ENCODE results near the gene MAP2K1.
"Not testable (repeated sequence)": the region's sequence is repeated elsewhere in the genome, so short reads cannot be mapped to it uniquely, and the experiment has no call there.

The MAP2K1 gene

GRCh38 chr15:66452420-66452819 lies 65.7 kb downstream of the MAP2K1 start:
- Histone ChIP-seq H3K9me3 (ENCODE audit: control insufficient read depth, low read length) (no peaks in the 10 kb centered on the region), H3K4me3 (ENCODE audit: insufficient read depth, low read depth, low read length, poor library complexity, severe bottlenecking) (no peak overlapping the region), H3K27me3 (replicated peaks; ENCODE audit: control insufficient read depth, insufficient read depth, low read length, poor library complexity, severe bottlenecking) (no peaks in the 10 kb centered on the region)

GRCh38 chr15:66452971-66453580 lies 66.4 kb downstream of the MAP2K1 start:
- DNase-seq: no peak
- no peaks in the 10 kb centered on the region for H3K27me3 ChIP-seq (replicated peaks; ENCODE audit: control insufficient read depth, insufficient read depth, low read length, poor library complexity, severe bottlenecking)
- H3K4me1 ChIP-seq (ENCODE audit: control insufficient read depth, insufficient read depth, low read length, poor library complexity, severe bottlenecking): no peaks in the 10 kb centered on the region
- peaks cover 7% of the 10 kb centered on the region for H3K36me3 ChIP-seq (ENCODE audit: control insufficient read depth, insufficient read depth, low read length)
- H3K9me3 ChIP-seq (ENCODE audit: control insufficient read depth, low read length): no peaks in the 10 kb centered on the region
- H3K4me3 ChIP-seq (ENCODE audit: insufficient read depth, low read depth, low read length, poor library complexity, severe bottlenecking): no peak overlapping the region
- H3K27ac ChIP-seq (ENCODE audit: insufficient read depth, low read length, poor library complexity, severe bottlenecking): no peak overlapping the region

More at GRCh38 chr15:66452420-66452819, 65.7 kb downstream of the MAP2K1 start:
- DNase-seq: no peak
- H3K36me3 ChIP-seq (ENCODE audit: control insufficient read depth, insufficient read depth, low read length): peaks cover 7% of the 10 kb centered on the region
- no peak overlapping the region for H3K27ac ChIP-seq (ENCODE audit: insufficient read depth, low read length, poor library complexity, severe bottlenecking)
- no peaks in the 10 kb centered on the region for H3K4me1 ChIP-seq (ENCODE audit: control insufficient read depth, insufficient read depth, low read length, poor library complexity, severe bottlenecking)

DNA sequence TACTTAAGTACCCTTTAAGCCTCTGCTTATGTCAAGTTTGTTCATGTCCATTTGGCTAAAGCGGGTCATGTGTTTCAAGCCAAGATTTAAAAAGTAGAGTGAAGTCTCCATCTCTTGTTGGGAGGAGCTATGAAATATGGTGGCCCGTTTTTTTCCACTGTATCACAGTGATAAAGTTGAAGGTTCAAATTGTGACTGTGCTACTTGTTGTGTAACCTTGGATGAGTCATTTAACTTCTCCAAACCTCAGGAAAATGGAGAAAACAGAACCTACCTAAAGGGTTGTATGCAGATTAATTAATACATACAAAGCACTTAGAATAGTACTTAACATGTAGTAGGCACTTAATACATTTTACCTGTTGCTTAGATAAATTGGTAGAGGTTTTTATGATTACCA lies 67.4 kb downstream of the MAP2K1 start:
- Histone ChIP-seq H3K4me1 (ENCODE audit: control insufficient read depth, insufficient read depth, low read length, poor library complexity, severe bottlenecking) (no peaks in the 10 kb centered on the region), H3K27me3 (replicated peaks; ENCODE audit: control insufficient read depth, insufficient read depth, low read length, poor library complexity, severe bottlenecking) (no peaks in the 10 kb centered on the region), H3K36me3 (ENCODE audit: control insufficient read depth, insufficient read depth, low read length) (peaks cover 4% of the 10 kb centered on the region), H3K9me3 (ENCODE audit: control insufficient read depth, low read length) (no peaks in the 10 kb centered on the region), H3K27ac (ENCODE audit: insufficient read depth, low read length, poor library complexity, severe bottlenecking) (no peak overlapping the region), H3K4me3 (ENCODE audit: insufficient read depth, low read depth, low read length, poor library complexity, severe bottlenecking) (no peak overlapping the region)
- DNase-seq: no peak

- Histone ChIP-seq H3K4me3 (ENCODE audit: insufficient read depth, low read depth, low read length, poor library complexity, severe bottlenecking) (no peak overlapping the region), H3K9me3 (ENCODE audit: control insufficient read depth, low read length) (no peaks in the 10 kb centered on the region), H3K27ac (ENCODE audit: insufficient read depth, low read length, poor library complexity, severe bottlenecking) (no peak overlapping the region), H3K27me3 (replicated peaks; ENCODE audit: control insufficient read depth, insufficient read depth, low read length, poor library complexity, severe bottlenecking) (no peaks in the 10 kb centered on the region), H3K4me1 (ENCODE audit: control insufficient read depth, insufficient read depth, low read length, poor library complexity, severe bottlenecking) (no peaks in the 10 kb centered on the region), H3K36me3 (ENCODE audit: control insufficient read depth, insufficient read depth, low read length) (peaks cover 4% of the 10 kb centered on the region)
- DNase-seq: no peak
Observed at GRCh38 chr15:66456211-66456610, 69.5 kb downstream of the MAP2K1 start.

GRCh38 chr15:66459818-66460615 lies 73.3 kb downstream of the MAP2K1 start:
- no peaks in the 10 kb centered on the region for H3K36me3 ChIP-seq (ENCODE audit: control insufficient read depth, insufficient read depth, low read length)
- no peak overlapping the region for H3K4me3 ChIP-seq (ENCODE audit: insufficient read depth, low read depth, low read length, poor library complexity, severe bottlenecking)
- H3K27me3 ChIP-seq (replicated peaks; ENCODE audit: control insufficient read depth, insufficient read depth, low read length, poor library complexity, severe bottlenecking): no peaks in the 10 kb centered on the region
- no peak overlapping the region for H3K27ac ChIP-seq (ENCODE audit: insufficient read depth, low read length, poor library complexity, severe bottlenecking)
- H3K4me1 ChIP-seq (ENCODE audit: control insufficient read depth, insufficient read depth, low read length, poor library complexity, severe bottlenecking): no peaks in the 10 kb centered on the region
- DNase-seq: no peak
- H3K9me3 ChIP-seq (ENCODE audit: control insufficient read depth, low read length): no peaks in the 10 kb centered on the region

- not testable (repeated sequence) for DNase-seq; H3K27me3 ChIP-seq (replicated peaks; ENCODE audit: control insufficient read depth, insufficient read depth, low read length, poor library complexity, severe bottlenecking); H3K27ac ChIP-seq (ENCODE audit: insufficient read depth, low read length, poor library complexity, severe bottlenecking); H3K4me1 ChIP-seq (ENCODE audit: control insufficient read depth, insufficient read depth, low read length, poor library complexity, severe bottlenecking); H3K9me3 ChIP-seq (ENCODE audit: control insufficient read depth, low read length); H3K4me3 ChIP-seq (ENCODE audit: insufficient read depth, low read depth, low read length, poor library complexity, severe bottlenecking); H3K36me3 ChIP-seq (ENCODE audit: control insufficient read depth, insufficient read depth, low read length)
Observed at GRCh38 chr15:66461294-66461693, 74.6 kb downstream of the MAP2K1 start.

DNA sequence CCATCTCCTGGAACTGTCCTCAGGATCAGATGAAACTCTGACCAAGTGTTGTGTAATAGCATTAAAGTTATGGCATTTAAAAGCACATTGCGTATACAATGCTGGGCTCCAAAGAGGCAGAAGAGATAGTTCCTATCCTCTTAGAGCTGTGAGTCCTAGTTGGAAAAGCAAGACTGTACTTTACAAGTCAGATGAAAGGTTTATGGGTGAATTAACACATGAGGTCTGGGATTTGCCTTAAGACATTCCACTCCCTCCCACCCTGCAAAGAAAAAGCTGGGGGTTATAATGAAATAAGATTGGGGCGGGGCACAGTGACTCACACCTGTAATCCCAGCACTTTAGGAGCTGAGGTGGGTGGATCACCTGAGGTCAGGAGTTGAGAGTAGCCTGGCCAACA lies 75.2 kb downstream of the MAP2K1 start:
- Histone ChIP-seq H3K27me3 (replicated peaks; ENCODE audit: control insufficient read depth, insufficient read depth, low read length, poor library complexity, severe bottlenecking) (no peaks in the 10 kb centered on the region), H3K36me3 (ENCODE audit: control insufficient read depth, insufficient read depth, low read length) (no peaks in the 10 kb centered on the region), H3K27ac (ENCODE audit: insufficient read depth, low read length, poor library complexity, severe bottlenecking) (no peak overlapping the region), H3K4me3 (ENCODE audit: insufficient read depth, low read depth, low read length, poor library complexity, severe bottlenecking) (no peak overlapping the region), H3K4me1 (ENCODE audit: control insufficient read depth, insufficient read depth, low read length, poor library complexity, severe bottlenecking) (no peaks in the 10 kb centered on the region), H3K9me3 (ENCODE audit: control insufficient read depth, low read length) (no peaks in the 10 kb centered on the region)
- DNase-seq: no peak

GRCh38 chr15:66462627-66463026 lies 75.9 kb downstream of the MAP2K1 start:
- DNase-seq: no peak
- Histone ChIP-seq H3K4me3 (ENCODE audit: insufficient read depth, low read depth, low read length, poor library complexity, severe bottlenecking) (no peak overlapping the region), H3K27me3 (replicated peaks; ENCODE audit: control insufficient read depth, insufficient read depth, low read length, poor library complexity, severe bottlenecking) (no peaks in the 10 kb centered on the region), H3K9me3 (ENCODE audit: control insufficient read depth, low read length) (no peaks in the 10 kb centered on the region), H3K4me1 (ENCODE audit: control insufficient read depth, insufficient read depth, low read length, poor library complexity, severe bottlenecking) (no peaks in the 10 kb centered on the region), H3K36me3 (ENCODE audit: control insufficient read depth, insufficient read depth, low read length) (no peaks in the 10 kb centered on the region), H3K27ac (ENCODE audit: insufficient read depth, low read length, poor library complexity, severe bottlenecking) (no peak overlapping the region)

- not testable (repeated sequence) for H3K27ac ChIP-seq (ENCODE audit: insufficient read depth, low read length, poor library complexity, severe bottlenecking); H3K9me3 ChIP-seq (ENCODE audit: control insufficient read depth, low read length); H3K36me3 ChIP-seq (ENCODE audit: control insufficient read depth, insufficient read depth, low read length); H3K27me3 ChIP-seq (replicated peaks; ENCODE audit: control insufficient read depth, insufficient read depth, low read length, poor library complexity, severe bottlenecking); H3K4me1 ChIP-seq (ENCODE audit: control insufficient read depth, insufficient read depth, low read length, poor library complexity, severe bottlenecking); H3K4me3 ChIP-seq (ENCODE audit: insufficient read depth, low read depth, low read length, poor library complexity, severe bottlenecking); DNase-seq
Observed at GRCh38 chr15:66465294-66465693, 78.6 kb downstream of the MAP2K1 start.

GRCh38 chr15:66467162-66468040 lies 80.7 kb downstream of the MAP2K1 start:
- H3K4me1 ChIP-seq (ENCODE audit: control insufficient read depth, insufficient read depth, low read length, poor library complexity, severe bottlenecking): peaks cover 11% of the 10 kb centered on the region
- H3K9me3 ChIP-seq (ENCODE audit: control insufficient read depth, low read length); H3K36me3 ChIP-seq (ENCODE audit: control insufficient read depth, insufficient read depth, low read length); H3K4me3 ChIP-seq (ENCODE audit: insufficient read depth, low read depth, low read length, poor library complexity, severe bottlenecking); H3K27me3 ChIP-seq (replicated peaks; ENCODE audit: control insufficient read depth, insufficient read depth, low read length, poor library complexity, severe bottlenecking); H3K27ac ChIP-seq (ENCODE audit: insufficient read depth, low read length, poor library complexity, severe bottlenecking); DNase-seq: not testable (repeated sequence)
